ENCODE data around the gene RALGAPA2.

- TF ChIP-seq CTCF (IDR thresholded peaks at IDR 0.05) = no peak
- TF ChIP-seq POLR2A (IDR thresholded peaks at IDR 0.05) = no peak
Measured at GRCh38 chr20:20517296-20517695, 195.1 kb downstream of the RALGAPA2 start.

Measured in testis (tissue), 2 donors.